Choroid plexus epithelial cell (primary cell): ENCODE measurements around the gene STARD3.

Experiments
- DNase-seq: peaks from one replicate; pipeline ENCODE4 v3.0.0-alpha.2; 2010; ENCODE audit warnings: low read depth
- H3K4me3 ChIP-seq: 2 replicates; pipeline ENCODE4 v1.5.1; 2011; ENCODE audit warnings: low read depth, mild to moderate bottlenecking, control low read depth, low read length, moderate library complexity
- TF ChIP-seq, protein P1 (sequence below): conservative IDR thresholded peaks from 2 replicates; pipeline ENCODE4 v1.5.1; 2011; ENCODE audit warnings: low read depth, mild to moderate bottlenecking, control low read depth, inconsistent platforms, low read length, moderate library complexity

The STARD3 gene

DNA sequence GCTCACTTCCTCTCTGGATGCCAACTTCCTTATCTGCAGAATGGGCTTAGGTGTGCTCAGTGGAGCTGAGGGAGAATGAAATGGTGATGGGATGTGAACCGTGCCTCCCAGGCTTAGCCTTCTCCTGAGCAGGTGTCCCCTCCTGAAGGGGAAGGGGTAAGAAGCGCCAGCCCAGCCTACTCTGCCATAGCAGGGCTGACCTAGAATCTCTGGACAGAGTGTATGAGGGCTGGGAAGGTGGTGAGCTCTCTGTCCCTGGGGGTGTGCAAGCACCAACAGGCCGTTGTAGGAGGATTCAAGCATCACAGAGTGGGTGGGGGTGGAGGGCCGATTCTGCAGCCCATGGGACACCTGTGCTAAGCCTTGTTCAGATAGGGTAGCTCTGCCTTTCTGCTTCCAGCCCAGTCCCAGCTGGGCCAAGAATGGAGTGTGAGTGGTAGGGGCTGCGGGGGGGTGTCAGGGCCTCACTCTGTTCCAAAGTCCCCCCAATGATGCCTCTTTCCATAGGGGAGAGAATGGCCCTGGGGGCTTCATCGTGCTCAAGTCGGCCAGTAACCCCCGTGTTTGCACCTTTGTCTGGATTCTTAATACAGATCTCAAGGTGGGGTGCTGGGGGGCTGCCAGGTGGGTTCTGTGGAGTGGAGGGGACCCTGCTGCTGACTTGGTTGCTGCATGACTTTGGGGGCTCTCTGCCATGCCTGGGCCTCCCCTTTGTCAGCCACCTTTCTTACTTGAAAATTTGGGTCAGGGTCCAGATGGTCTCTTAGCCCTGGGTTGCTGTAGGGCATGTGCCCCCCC is 25.0 kb downstream of the STARD3 start:
- no peak for DNase-seq
- TF ChIP-seq, protein P1, sequence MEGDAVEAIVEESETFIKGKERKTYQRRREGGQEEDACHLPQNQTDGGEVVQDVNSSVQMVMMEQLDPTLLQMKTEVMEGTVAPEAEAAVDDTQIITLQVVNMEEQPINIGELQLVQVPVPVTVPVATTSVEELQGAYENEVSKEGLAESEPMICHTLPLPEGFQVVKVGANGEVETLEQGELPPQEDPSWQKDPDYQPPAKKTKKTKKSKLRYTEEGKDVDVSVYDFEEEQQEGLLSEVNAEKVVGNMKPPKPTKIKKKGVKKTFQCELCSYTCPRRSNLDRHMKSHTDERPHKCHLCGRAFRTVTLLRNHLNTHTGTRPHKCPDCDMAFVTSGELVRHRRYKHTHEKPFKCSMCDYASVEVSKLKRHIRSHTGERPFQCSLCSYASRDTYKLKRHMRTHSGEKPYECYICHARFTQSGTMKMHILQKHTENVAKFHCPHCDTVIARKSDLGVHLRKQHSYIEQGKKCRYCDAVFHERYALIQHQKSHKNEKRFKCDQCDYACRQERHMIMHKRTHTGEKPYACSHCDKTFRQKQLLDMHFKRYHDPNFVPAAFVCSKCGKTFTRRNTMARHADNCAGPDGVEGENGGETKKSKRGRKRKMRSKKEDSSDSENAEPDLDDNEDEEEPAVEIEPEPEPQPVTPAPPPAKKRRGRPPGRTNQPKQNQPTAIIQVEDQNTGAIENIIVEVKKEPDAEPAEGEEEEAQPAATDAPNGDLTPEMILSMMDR = no peak
- H3K4me3 ChIP-seq = no peak overlapping the region

DNA sequence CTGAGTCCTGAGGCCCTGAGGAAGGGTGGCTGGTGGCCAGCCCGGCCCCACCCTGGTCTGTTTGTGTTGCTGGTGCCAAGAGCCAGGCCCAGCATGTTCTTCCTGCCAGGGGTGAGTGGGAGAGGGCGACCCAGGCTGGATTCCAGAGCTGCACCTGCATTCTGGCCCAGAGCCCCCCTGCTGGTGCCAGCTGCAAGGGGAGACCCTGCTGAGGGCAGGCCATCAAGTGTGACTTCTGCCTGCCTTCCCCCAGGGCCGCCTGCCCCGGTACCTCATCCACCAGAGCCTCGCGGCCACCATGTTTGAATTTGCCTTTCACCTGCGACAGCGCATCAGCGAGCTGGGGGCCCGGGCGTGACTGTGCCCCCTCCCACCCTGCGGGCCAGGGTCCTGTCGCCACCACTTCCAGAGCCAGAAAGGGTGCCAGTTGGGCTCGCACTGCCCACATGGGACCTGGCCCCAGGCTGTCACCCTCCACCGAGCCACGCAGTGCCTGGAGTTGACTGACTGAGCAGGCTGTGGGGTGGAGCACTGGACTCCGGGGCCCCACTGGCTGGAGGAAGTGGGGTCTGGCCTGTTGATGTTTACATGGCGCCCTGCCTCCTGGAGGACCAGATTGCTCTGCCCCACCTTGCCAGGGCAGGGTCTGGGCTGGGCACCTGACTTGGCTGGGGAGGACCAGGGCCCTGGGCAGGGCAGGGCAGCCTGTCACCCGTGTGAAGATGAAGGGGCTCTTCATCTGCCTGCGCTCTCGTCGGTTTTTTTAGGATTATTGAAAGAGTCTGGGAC is 25.8 kb downstream of the STARD3 start:
- H3K4me3 ChIP-seq = no peak overlapping the region
- no peak for DNase-seq
- TF ChIP-seq, protein P1 = no peak

DNA sequence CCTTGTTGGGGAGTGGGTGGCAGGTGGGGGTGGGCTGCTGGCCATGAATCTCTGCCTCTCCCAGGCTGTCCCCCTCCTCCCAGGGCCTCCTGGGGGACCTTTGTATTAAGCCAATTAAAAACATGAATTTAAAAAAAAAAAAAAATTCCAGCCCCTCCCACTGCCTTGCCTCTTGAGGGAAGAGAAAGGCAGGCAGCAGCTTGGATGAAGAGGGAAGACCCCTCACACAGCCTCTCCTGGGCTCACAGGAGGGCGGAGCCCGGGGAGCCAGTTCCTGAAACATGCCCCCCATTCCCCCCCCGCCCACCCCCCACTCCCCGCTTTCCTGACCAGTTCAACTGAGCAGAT is 26.4 kb downstream of the STARD3 start:
- no peak overlapping the region for H3K4me3 ChIP-seq
- DNase-seq = no peak
- TF ChIP-seq, protein P1 = no peak

DNA sequence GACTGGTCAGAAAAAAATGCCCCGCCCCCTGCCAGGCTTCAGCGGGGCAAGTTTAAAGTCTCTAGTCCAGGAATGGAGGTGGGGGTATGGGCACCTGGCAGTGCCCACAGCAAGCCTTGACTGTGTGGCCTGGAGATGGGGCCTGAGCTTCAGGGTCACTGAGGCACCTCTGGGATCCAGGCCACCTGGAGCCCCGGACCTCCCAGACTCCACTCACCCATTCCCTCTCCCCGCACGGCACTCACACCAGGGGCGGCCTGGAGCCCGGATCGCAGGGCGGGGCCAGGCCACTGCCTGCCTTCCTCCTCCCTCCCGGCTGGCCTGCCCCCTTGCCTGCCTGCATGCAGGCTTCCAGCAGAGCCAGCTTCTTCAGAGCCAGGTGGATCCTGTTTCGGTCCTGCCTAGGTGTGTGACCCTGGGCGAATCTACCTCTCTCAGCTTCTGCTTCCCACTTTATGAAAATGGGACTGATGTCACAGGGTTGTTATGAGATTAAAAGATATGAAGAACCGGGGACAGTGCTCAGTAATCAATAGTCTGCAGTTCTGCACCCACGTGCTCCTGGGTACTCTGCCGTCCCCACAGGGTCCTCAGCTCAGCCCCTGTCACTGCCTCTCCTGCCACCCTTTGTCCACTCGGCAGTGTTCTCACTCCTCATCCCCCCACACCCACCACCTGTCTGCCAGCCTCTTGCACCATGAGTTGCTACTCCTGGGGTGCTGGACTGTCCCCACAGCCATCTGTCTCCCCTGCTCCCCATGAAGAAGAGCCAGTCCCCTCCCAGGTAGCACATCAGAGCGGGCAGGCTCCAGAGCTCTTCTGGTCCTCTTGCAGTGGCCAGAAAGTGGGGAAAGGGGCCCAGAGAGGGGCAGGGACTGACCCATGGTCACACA is 27.0 kb downstream of the STARD3 start:
- DNase-seq = peak; percentile 17
- no peak overlapping the region for H3K4me3 ChIP-seq
- TF ChIP-seq, protein P1 = no peak

DNA sequence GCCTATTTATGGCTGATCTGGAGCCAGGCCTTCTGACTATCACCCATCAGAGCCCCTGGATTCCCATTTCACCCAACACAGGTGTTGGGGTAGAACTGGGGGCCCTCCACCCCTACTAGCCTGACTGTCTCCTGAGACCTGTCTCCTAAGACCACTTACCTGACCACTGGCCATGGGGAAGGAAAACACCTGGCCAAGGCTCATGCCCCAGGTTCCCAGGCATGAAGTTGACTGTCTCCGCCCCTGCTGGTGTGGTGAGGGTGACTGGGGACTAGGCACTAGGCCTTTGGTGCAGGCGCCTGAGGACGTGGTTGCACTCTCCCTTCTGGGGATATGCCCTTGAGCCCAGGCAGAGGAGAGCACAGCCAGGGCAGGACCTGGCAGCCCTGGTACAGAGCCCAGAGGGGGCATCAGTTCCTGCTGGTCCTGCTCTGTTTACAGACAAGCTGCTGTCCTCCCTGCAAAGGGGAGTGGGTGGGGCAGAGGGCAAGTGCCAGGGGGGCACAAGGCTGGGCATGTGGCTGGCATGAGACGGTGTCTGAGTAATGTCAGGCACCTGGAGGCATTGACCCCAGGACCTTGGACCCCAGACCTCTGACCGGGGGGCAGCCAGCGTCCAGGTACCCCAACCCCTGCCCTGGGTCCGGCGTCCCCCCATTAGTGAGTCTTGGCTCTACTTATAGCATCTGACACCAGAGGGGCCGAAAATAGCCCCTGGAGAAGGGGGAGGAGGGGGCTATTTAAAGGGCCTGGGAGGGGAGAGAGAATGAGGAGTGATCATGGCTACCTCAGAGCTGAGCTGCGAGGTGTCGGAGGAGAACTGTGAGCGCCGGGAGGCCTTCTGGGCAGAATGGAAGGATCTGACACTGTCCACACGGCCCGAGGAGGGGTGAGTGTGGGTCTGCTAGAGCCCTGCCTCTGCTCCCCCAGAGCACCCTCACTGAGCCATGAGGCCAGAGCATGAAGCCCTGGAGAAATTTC is 27.9 kb downstream of the STARD3 start, which contains the start of gene TCAP:
TSS of gene TCAP (plus strand) at position 769 of the 981 bp plus-strand sequence. CDS start at position 780, 11 bp downstream.
- TF ChIP-seq, protein P1 = no peak
- no peak within 1 kb of the TSS for H3K4me3 ChIP-seq
- no peak for DNase-seq
